ENCODE data around the gene SLC16A5.

GRCh38 chr17:75108193-75108592 lies 20.4 kb downstream of the SLC16A5 start:
- TF ChIP-seq CTCF (IDR thresholded peaks at IDR 0.05) = no peak
- no peak for TF ChIP-seq EZH2 (IDR thresholded peaks at IDR 0.05; ENCODE audit: borderline replicate concordance, insufficient read depth, low read depth, low read length, poor library complexity, severe bottlenecking)
